Parathyroid adenoma (tissue), 2 donors: ENCODE data around the gene IGFBP4.

Experiments used
- H2AFZ ChIP-seq: fragments of 300-600 bp; sonication (generic); one replicate; pipeline ENCODE4 v1.7.0; 2017; ENCODE audit warnings: antibody characterized with exemption, mild to moderate bottlenecking
- H3K27ac ChIP-seq: fragments of 300-600 bp; sonication (generic); one replicate; pipeline ENCODE4 v1.7.0; 2017
- H3K27me3 ChIP-seq: fragments of 300-600 bp; sonication (generic); one replicate; pipeline ENCODE4 v1.7.0; 2017; ENCODE audit warnings: low read length; ENCODE audit not compliant: control insufficient read depth, insufficient read depth
- H3K36me3 ChIP-seq: fragments of 300-600 bp; sonication (generic); one replicate; pipeline ENCODE4 v1.7.0; 2017; ENCODE audit warnings: low read length; ENCODE audit not compliant: control insufficient read depth, insufficient read depth
- H3K4me1 ChIP-seq: fragments of 300-600 bp; sonication (generic); one replicate; pipeline ENCODE4 v1.7.0; 2017; ENCODE audit warnings: control low read depth
- H3K4me2 ChIP-seq: fragments of 300-600 bp; sonication (generic); one replicate; pipeline ENCODE4 v1.7.0; 2017; ENCODE audit warnings: low read length
- H3K4me3 ChIP-seq: fragments of 300-600 bp; sonication (generic); one replicate; pipeline ENCODE4 v1.7.0; 2017; ENCODE audit warnings: low read depth, low read length
- H3K79me2 ChIP-seq: fragments of 300-600 bp; sonication (generic); one replicate; pipeline ENCODE4 v1.7.0; 2017; ENCODE audit warnings: control low read depth
- H3K9ac ChIP-seq: fragments of 300-600 bp; sonication (generic); one replicate; pipeline ENCODE4 v1.7.0; 2017; ENCODE audit warnings: mild to moderate bottlenecking
- H3K9me3 ChIP-seq: fragments of 300-600 bp; sonication (generic); one replicate; pipeline ENCODE4 v1.7.0; 2017; ENCODE audit warnings: low read length; ENCODE audit not compliant: control insufficient read depth
- CTCF ChIP-seq: fragments of 300-600 bp; sonication (generic); IDR thresholded peaks from one replicate; pipeline ENCODE4 v1.7.0; 2017; ENCODE audit warnings: antibody characterized with exemption, mild to moderate bottlenecking
- donor health status: primary hyperparathyroidism.

Gene IGFBP4

GRCh38 chr17:40486522-40487370 is 43.5 kb downstream of the IGFBP4 start:
- Histone ChIP-seq H3K36me3 (no peaks in the 10 kb centered on the region), H3K79me2 (no peaks in the 10 kb centered on the region), H3K4me3 (no peak overlapping the region), H2AFZ (no peak overlapping the region), H3K27ac (no peak overlapping the region), H3K9me3 (no peaks in the 10 kb centered on the region), H3K27me3 (no peaks in the 10 kb centered on the region), H3K4me2 (no peak overlapping the region), H3K9ac (no peak overlapping the region), H3K4me1 (no peaks in the 10 kb centered on the region)
- TF ChIP-seq CTCF, result no peak

GRCh38 chr17:40487371-40488020 is 44.2 kb downstream of the IGFBP4 start:
- Histone ChIP-seq H3K4me2 (no peak overlapping the region), H3K27ac (no peak overlapping the region), H3K4me1 (no peaks in the 10 kb centered on the region), H3K79me2 (no peaks in the 10 kb centered on the region), H2AFZ (no peak overlapping the region), H3K4me3 (no peak overlapping the region), H3K36me3 (no peaks in the 10 kb centered on the region), H3K9ac (no peak overlapping the region), H3K27me3 (no peaks in the 10 kb centered on the region), H3K9me3 (no peaks in the 10 kb centered on the region)
- no peak for TF ChIP-seq CTCF

DNA sequence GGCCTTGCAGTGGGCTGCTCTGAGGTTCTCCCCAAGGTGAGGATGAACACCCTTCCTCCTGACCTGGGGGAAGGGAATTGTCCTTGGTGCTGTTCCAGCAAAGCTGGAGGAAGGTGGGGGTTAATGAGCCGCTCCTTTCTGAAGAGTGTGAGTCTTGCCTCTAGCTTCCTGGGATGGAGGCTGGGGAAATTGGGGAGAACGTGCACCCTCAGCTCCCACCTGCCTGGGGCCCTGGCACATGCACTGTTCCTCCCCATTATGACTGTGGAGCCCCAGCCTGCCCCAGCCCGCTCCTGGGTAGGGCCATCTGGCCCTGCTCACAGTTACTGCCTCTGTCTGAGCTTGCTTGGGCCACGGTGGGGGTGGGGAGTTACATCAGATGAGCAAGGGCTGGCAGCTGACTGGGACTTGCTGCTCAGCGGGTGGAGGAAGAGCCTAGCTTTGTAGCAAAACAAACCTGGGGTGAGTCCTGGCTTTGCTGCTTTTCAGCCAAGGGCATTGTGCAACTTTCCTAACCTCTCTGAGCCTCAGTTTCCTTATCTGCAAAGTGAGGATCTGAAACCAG is 47.1 kb downstream of the IGFBP4 start:
- no peaks in the 10 kb centered on the region for H3K79me2 ChIP-seq
- TF ChIP-seq CTCF, result no peak
- H3K4me2 ChIP-seq, result no peak overlapping the region
- no peak overlapping the region for H3K9ac ChIP-seq
- no peak overlapping the region for H2AFZ ChIP-seq
- H3K4me3 ChIP-seq, result no peak overlapping the region
- H3K27ac ChIP-seq, result no peak overlapping the region
- H3K4me1 ChIP-seq, result no peaks in the 10 kb centered on the region
- H3K27me3 ChIP-seq, result no peaks in the 10 kb centered on the region
- H3K9me3 ChIP-seq, result no peaks in the 10 kb centered on the region
- no peaks in the 10 kb centered on the region for H3K36me3 ChIP-seq

GRCh38 chr17:40490982-40491381 is 47.7 kb downstream of the IGFBP4 start:
- no peak overlapping the region for H2AFZ ChIP-seq
- no peaks in the 10 kb centered on the region for H3K79me2 ChIP-seq
- H3K4me1 ChIP-seq, result no peaks in the 10 kb centered on the region
- no peak overlapping the region for H3K4me3 ChIP-seq
- no peak overlapping the region for H3K27ac ChIP-seq
- H3K36me3 ChIP-seq, result no peaks in the 10 kb centered on the region
- H3K27me3 ChIP-seq, result no peaks in the 10 kb centered on the region
- H3K9ac ChIP-seq, result no peak overlapping the region
- no peak overlapping the region for H3K4me2 ChIP-seq
- H3K9me3 ChIP-seq, result no peaks in the 10 kb centered on the region
- TF ChIP-seq CTCF, result no peak
